Measurements from ENCODE around the gene HOXD1.

HOXD1 gene

DNA sequence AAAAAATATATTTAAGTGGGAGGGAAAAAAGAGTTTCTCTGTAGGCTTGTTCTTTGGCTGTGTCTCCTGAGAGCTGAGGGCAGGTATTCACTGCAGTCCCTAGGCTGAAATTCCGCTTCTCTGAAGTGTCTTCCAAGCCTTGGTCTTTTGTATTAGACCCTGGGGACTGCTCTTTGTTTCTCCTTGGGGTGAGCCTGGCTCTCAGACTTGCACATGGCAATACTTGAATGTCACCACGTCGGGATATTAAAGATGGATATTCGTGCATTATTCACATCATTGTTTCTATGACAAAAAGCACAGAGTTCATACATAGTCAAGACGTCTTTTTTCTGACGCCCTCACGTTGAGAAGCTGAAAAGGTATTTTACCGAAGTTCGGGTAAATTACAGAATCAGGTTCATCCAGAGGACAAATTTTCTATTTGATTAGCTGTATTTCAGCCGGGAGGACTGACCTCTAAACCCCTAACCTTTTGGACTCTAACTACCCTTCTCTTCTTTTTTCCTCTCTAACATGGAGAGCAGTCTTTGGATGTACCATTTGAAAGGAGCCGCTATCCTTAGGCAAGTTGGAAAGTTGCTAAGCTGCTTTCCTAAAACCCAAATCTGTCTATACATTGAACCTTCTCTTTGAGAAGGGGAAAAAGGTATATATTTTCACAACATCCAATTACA lies 33.8 kb upstream of the HOXD1 start:
- DNase-seq, result peak; percentile 2

DNA sequence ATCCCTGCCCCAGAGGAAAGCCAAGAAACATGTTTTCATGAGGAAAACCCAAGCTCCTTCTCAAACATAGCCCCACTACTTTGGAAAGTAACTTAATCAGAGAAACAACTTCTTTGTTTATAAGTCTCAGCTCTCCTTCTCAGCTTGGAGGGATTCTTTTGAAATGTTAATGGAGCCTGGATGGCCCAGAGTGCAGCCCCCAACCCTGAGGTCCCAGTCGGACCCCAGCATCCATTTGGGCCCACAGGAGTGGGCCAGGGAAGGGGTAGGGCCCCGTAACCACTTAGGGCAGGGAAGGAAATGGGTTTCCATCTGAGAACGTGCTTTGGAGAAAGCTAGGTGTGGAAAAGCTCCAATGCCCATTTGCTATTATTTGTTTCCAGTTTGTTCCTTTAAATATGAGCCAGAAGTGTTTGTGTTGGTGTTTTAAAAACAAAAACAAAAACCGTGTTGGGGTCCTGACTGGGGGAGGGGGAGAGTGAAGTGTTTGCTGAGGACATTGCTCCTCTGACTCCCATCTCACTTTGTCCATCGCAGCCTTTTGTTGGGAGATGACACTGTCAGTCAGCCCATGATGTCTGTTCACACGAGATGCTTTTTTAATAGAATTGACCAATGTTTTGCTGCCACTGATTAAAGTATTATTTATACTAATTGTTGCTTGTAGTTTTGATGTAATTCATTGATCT lies 33.0 kb upstream of the HOXD1 start:
- DNase-seq, result no peak

DNA sequence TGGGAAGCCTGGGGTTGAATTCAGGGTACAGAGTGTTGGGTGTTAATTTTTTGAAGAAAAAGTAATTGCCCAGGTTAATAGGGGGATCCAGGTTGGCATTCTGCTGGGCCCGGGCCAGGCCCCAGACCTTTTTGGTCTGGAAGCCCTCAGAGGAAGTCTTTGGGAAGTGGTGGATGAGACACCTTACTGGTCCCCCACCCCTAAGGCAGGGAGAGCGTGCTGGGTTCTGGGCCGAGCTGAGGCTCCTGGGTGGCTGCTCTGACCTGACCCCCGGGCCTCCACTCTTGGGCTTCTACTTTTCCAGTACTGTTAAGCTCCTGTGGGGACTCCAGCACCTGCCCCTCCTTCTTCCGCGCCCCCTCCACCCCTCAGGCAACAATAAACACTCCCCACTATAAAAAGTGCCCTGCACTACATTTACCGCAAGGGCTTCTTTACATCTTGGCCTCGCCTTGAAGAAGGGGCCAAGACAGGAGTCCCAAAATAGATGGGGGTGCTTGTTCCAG lies 32.1 kb upstream of the HOXD1 start:
- DNase-seq, result no peak

DNA sequence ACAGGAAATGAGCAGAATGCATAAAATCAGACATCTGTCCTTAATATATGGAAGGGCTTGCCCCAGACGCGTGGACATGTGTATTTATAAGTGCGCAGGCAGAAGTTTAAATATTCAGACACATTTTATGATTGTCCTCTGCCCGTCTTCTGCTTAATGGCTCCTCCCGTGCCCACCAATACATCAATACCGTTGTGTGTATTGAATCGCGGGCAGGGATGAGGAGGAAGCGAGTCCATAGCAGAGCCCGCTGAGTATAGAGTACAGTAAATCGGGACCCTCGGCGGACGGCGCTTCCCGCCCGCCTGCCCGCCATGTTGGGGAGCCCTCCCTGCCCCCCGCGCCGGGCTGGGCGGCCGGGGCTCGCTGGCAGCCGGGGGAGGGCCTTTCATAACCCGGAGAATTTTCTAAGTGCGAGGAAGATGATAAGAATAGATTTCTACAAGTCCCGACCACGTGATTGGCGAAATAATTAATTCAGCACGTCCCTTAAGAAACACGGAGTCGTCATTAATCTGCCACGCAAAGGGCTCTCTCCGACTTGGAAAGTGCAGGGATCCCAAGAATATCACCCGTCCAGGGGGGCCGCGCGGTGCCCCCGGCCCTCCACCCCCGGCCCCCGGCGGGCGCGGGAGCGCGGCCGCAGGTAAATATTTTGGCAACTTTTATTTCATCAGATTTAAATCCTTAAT lies 31.5 kb upstream of the HOXD1 start, which contains the start of gene HOXD3:
TSS of gene HOXD3 (plus strand) at position 501 of the 692 bp plus-strand sequence. CDS start 11,808 bp downstream, outside the sequence.
- DNase-seq, result no peak

DNA sequence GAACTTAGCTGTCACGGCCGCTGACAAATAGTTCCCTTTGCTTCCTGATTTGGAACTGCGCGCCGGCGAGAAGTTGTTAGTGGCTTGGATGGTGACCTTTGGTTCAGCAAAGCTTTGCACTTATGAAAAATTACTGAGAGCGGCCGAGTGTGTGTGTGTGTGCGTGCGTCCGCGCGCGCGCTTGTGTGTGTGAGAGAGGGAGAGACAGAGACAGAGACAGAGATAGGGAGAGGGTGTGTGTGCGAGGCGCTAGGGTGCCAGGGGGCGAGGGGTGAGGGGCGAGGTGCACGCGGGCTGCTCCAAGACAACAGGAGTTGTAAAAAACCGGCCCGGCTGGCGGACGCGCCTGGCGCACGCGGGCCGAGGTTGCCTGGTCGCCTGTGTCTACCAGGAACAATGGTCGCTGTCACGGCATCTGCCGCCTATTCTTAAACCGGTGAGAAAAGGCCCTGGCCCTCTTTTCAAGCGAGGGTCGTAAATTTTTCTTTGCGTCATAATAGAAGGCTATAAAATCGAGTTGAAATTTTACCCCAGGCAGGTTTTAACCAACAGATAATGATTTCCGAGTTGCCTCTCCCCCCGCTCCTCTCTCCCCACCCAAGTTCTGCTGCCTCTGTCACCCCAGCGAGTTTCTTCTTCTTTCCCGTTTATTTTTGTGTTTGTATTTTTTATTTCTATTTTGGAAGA lies 30.8 kb upstream of the HOXD1 start:
- no peak for DNase-seq

DNA sequence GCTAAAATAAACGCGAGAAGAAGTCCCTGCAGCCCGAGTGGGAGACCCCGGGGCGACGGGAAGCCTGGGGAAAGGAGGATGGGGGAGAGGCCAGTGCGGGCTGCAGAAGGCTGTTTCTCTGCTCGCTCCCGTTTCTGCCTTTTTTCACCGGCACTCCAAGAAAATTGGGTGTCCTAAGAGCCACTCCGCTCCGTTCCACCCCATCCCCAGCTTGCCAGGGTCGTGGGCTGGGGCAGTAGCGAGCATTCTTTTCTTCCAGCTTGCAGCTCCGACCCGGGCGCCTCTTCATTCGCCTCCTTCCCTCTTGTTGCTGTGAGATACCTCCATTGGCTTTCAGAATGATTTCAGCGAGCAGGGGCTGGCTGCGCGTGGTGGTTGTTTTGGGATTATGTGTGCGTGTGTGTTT lies 30.3 kb upstream of the HOXD1 start:
- DNase-seq, result no peak

DNA sequence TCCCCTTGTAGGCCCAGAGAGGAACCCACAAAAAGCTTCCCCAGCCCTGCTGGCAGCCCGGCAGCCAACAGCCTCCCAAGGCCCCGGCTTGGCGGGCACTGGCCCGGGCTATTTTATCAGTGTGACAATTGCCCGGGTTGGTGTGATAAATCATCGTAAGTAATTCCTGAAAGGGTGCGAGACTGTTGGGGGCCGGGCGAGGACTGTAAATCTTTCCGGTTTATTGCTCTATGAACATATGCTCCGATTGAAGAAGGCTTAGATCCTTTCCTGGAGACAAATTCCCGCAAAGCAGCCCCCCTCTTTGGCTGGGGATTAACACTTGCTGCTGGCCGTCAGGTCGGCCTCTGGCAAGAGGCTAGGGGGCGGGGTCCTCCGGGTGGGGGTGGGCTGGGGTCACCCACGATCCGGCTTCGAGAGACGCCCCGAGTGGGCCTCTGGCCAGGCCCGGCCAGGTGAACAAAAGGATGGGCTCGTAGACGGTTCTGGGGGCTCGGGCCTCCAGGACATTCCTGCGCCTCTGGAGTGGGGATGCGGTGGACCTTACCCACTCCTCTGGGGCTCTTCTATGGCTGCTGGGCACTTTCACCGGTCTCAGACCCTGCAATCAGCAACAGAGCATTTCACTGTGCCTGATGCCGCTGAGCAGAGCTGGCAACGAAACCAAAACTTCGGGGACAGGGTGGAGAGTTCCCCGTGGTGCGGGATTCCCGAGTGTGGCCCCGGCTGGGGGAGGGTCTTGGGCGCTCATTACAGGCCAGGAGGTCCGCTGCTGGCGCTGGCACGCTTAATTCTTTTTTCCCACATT lies 29.4 kb upstream of the HOXD1 start:
- no peak for DNase-seq

DNA sequence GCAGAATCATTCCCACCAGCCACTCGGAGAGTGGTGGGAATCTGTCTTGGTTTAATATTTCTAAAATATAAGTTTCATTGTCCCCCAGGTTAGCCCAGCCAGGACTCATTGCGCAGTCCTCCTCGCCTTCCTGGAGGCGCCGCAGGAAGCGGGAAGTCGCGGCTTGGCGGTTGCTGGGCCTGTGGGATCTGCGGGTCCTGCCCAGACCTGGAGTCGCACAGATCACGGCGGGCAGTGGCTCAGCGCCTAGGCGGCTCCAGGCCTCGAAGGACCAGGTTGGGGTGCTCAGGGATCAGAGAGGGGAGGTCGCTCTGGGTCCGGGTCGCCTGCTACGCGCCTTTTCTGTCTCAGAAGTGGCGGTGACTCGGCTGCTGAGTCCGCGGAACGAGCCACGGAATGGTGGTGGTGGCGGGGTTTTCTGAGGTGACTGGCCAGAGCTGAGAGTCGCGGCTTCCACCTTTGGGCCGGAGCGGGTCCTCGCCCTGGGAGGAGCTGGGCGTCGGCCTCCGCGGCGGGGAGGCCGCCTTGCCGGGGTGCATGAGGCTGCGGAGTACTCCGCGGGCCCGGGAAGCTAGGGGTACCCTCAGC lies 28.7 kb upstream of the HOXD1 start:
- DNase-seq, result no peak

DNA sequence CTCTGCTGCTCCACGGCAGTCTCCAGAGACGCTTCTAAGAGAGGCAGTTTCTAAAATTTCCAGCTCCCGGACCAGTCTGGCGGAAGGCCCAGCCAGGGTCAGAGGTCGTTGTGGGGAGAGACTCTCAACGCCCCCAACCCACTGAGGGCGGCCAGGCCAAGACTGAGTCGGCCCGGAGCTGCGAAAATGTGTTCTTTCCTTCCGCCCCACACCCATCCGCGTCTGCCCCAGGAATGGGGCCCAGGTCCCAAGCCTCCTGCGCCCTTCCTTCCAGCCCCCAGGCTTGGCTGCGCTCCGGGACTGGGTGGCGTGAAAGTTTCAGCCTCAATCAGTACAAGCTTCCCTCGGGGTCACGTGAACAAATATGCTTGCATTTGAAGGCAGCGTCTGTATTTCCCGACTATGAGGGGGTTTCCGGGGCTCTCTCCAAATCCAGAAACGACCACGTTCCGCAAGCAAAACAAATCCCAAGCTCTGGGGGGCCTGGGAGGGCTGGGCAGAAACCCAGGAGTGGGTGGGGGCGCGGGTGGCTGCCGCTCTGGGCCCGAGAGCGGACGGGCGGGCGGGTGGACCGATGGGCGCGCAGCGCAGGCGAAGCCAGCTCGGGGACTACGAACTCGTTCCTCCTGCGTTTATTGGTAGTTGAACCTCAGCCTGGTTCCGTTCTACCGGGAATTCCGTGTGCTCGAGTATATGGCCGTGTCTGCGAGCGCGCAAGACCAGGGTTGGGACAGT lies 28.1 kb upstream of the HOXD1 start:
- peak; percentile 55 for DNase-seq

DNA sequence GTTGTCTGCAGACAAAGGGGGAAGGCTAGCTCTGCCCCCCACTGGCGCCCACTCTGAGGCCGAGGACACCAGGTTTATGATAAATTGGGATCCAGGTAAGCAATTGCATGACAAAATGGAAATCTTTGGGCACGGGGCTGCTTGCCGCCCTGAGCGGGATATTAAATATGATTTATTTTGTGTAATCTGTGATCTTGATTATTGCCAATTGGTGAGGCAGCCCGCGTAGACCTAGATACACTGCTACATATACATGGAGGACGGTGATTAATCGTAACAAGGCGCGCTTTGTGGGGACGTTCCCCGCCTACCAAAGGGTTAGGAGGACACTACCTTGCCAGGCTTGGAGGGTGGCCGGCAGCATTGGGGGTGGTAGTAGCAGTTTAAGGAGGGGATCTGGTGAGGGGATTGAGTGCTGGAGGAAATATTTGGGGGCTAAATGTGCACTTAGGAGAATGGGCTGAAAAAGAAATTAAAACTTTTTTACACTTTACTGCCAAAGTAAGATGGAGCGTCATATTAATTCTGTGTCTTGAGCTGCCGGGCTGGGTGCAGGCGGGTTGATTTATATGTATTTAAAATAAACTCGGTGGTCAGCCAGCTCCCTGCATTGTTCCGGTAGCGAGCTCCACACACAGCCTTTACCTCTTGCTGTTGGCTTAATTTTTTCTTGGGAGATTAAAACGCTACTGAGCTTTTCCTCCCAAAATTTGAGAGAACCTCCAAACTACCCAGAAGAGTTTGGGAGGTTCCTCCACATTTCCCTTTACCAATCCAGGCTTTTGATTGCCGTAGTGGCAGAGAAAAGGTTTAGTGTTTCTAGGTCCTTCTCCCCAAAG lies 27.3 kb upstream of the HOXD1 start:
- DNase-seq, result no peak

DNA sequence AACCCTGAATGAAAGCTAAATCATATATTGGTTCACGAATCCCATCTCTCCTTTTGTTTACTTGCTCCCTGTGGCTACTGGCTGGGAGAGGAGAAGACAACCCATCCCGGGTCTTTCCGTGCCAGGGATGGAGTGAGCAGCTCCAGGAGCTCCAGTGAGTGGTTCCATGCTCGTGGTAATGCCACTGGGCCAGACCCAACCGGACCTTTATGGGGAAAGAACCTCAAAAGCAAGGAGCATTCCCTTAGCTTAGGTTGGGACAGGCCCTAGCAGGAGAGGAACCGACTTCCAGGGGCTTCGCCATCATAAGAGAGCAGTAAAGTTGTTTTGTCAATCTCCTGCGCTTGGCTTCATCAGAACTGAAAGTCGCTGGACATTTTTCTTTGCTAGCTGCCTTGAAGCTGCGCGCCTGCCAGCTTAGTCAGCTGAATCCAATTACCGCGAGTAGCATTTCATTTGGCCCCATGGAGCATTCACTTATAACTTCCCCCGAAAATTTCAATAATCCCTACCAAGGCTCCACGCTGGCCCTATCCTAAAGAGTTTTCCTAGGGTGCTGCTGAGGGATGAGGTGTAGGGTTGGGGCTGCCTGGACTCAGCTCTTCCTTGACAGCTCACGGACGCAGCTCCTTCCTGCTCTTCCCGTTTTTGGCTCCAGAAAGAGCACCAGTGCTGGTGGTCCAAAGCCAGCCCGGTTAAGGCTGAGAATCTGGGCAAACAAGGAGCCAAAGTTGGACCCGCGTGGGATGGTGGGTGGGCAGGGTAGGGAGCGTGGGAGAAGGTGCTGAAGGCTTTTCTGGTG lies 26.4 kb upstream of the HOXD1 start:
- DNase-seq, result peak; percentile 78

DNA sequence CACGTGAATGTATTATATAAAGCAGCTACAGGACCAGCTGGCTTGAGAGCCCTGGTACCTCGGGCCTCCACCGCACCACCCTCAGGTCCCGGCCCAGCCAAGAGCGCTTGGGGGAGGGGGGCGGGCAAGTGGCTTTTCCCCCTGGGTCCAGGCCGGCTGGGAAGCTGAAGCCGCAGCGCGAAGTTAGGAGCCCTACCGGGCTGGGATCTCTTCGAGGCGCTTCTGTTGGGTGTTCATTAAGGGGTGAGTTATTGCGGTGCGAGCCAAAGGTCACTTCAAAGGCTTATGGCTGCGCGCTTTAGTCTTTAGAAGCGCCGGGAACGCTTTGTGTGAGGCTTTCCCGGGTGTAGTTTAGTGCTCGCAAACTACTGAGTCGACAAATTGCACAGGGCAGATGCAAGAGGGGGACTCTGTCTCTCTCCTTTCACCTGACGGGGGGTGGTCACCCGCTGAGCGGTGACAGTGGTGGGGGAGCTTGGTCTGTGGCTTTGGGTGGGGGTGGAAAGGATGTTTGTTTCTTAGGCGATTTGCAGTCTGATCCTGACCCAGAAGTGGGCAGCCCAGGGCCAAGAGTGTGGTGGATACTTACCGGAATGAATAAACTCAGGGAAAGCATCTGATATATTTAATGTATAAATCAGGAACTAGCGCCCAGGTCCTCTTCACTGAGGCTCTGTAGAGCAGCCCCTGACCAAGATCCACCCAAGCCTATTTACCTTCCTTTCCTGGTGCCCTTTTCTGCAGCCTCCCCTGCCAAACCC lies 25.4 kb upstream of the HOXD1 start:
- no peak for DNase-seq

DNA sequence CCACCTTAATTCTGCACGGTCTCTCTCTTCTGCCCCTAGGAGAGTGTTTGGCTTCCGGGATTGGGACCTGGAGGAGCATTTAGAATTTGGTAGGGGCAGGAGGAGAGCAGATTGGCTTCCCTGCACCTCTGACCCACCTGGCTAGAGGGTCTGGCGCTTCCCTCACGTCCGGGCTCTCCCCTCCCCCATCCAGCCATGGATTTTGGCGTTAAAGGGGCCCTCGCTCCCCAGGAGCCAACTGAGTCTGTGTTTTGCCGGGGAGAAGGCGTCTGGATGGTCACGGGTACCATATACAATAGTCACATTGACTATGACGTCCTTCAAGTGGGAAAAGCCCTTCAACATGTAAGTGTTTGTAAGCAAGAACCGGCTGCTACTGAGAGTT lies 24.8 kb upstream of the HOXD1 start:
- DNase-seq, result no peak

DNA sequence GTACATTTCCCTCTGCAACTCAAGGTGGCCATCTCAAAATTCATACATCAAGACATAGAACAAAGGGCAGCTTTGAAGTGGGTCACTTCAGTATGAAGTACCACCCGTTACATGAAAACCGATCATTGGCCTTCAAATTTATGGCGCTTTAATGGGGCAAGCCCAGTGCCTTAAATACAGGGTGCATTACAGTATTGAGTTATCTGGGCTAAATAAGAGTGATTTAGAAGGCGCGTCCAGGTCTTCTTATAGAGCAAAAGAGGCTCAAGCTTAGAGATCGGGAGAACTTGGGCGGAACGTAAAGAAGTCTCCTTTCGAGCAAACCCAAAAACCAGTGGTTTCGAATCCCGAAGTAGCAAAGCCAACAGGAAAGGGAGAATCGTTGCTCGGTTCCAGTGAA lies 24.3 kb upstream of the HOXD1 start:
- no peak for DNase-seq

DNA sequence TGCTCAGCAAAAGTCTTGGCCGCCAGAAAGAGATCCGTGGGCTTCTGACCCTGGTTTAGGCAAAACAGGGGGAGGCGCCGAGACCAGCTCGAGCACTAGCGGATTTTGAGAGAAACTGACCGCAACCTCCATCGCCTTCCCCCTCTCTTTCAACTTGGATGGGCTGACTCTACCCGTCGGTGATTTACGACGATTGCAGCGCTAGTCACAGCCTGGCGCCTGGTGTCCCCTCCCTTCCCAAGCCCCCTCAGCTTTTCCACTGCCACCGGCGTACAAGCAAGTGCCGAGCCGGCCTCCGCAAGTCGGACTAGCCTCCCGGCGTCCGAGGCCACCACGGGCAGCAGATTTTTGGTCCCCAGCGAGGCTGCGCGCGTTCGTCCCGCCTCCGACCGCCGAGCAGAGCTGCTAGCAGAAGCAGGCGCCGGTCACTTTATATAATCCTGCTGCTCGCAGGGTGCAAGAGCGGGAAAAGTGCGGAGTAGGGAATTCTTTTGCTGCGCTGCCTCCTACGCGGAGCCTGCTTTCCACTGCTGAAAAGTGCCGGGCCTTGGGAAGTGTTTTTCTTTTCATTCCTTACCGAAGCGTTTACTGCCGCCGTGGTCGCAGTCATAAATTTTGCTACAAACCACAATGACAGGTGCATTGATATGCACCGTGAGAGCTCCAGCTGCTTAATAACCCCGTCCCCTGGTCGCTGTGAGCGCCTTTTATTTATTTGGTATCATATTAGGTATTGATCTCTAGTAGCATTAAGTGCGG lies 23.7 kb upstream of the HOXD1 start:
- DNase-seq, result no peak

DNA sequence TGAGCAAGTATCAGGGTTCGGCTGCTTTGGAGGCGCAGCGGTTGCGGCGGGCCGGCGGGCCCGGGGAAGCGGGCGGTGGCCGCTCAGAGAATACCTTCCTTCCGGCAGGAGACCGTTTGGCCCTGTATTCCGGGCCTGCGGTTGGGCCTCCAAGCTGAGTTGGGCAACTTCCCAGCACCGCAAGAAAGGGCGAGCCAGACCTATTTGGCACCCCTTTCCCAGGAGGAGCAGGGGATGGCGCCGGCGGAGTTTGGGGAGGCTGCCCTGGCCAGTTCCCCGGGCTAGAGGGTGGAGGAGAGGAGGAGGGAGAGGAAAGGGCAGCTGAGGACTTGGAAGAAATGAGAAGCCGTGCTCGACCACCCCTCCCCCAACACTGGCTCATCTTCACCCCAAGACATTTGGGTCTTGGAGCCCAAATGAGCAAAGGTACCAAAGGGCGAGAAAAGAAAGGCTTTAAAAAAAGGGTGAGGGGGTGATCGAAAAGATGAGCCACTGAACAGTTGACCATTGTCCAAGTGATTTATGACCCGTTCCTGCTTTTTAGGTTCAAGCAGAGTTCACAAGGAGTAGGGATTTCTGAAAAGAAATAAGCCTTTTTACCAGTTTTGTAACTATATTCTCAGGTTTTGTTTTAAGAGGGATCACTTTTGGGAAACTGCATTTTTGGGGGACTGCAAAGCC lies 23.0 kb upstream of the HOXD1 start:
- no peak for DNase-seq

DNA sequence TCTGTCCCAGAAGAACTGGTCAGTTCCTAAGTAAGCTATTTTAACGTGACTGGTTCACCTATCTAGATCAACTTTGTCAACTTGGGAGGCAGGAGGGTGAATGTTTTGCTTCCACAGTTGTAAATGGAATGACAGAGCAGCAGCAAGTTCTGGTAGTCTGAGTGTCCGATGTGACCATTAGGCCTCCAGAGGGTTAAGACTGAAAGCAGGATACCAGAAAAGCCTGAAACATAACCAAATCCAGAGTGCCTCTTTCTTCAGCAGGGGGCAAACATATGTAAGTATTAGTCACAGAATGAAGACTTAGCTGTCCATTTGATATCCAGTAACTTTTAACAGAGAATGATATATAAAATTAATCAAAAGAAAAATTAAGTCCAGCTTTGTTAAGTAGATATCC lies 22.2 kb upstream of the HOXD1 start:
- DNase-seq, result no peak
